Natural killer cell (primary cell): ENCODE data around the gene C12orf43. TPM values are rescaled to one million over a fixed set of nuclear protein-coding genes. Genes with fewer than 3 reads are reported as not detected.
"Not testable (repeated sequence)": the region's sequence is repeated elsewhere in the genome, so short reads cannot be mapped to it uniquely, and the experiment has no call there.

Source experiments
- ATAC-seq, 3 donors: fragments of 150-1000 bp in 2 of 3; fragments of 200-7000 bp in 1 of 3; cut with Tn5 transposase; 1 replicate in 1 of 3; 2 replicates in 2 of 3; pipeline ENCODE4 v1.10.0; 2021; ENCODE audit warnings: mild to moderate bottlenecking in 2 of 3, moderate library complexity in 2 of 3
- DNase-seq, 2 donors: peaks; one replicate each; pipeline versions ENCODE4 v3.0.0 to v3.0.0-alpha.2; 2013 to 2021; ENCODE audit warnings: mixed read lengths in 1 of 2
- H3K27ac ChIP-seq: one replicate; pipeline ENCODE4 v1.5.1; 2013; ENCODE audit warnings: mild to moderate bottlenecking, low read length
- H3K27me3 ChIP-seq: one replicate; pipeline ENCODE4 v1.6.1; 2013; ENCODE audit warnings: low read length; ENCODE audit not compliant: control insufficient read depth, insufficient read depth
- H3K36me3 ChIP-seq: one replicate; pipeline ENCODE4 v1.6.1; 2013; ENCODE audit warnings: low read length; ENCODE audit not compliant: control insufficient read depth, insufficient read depth
- H3K4me1 ChIP-seq: one replicate; pipeline ENCODE4 v1.6.1; 2013; ENCODE audit warnings: low read length; ENCODE audit not compliant: control insufficient read depth, insufficient read depth
- H3K4me3 ChIP-seq: one replicate; pipeline ENCODE4 v1.5.1; 2013; ENCODE audit warnings: low read length
- H3K9me3 ChIP-seq: one replicate; pipeline ENCODE4 v1.6.1; 2013; ENCODE audit warnings: low read length; ENCODE audit not compliant: control insufficient read depth, insufficient read depth
- H3K27ac Mint-ChIP-seq, 2 donors: one replicate each; pipeline ENCODE4 v1.8.0; 2022; ENCODE audit warnings: mild to moderate bottlenecking in 2 of 2, mixed read lengths in 2 of 2, moderate library complexity in 1 of 2
- H3K27me3 Mint-ChIP-seq, 2 donors: one replicate each; pipeline ENCODE4 v1.8.0; 2022; ENCODE audit warnings: low read depth in 2 of 2, mixed read lengths in 2 of 2
- H3K36me3 Mint-ChIP-seq: one replicate; pipeline ENCODE4 v1.8.0; 2022; ENCODE audit warnings: mixed read lengths
- H3K4me1 Mint-ChIP-seq, 2 donors: one replicate each; pipeline ENCODE4 v1.8.0; 2022; ENCODE audit warnings: mixed read lengths in 2 of 2
- H3K4me3 Mint-ChIP-seq: one replicate; pipeline ENCODE4 v1.8.0; 2022; ENCODE audit warnings: mild to moderate bottlenecking, moderate library complexity, mixed read lengths
- H3K9me3 Mint-ChIP-seq, 2 donors: one replicate each; pipeline ENCODE4 v1.8.0; 2022; ENCODE audit warnings: mixed read lengths in 2 of 2
- WGBS: methylation state at CpG from one replicate; pipeline ENCODE4 v1.1.7; 2013; ENCODE audit warnings: missing lambda C conversion rate; ENCODE audit not compliant: insufficient coverage; 5-methylcytosine and 5-hydroxymethylcytosine counted together
- intact Hi-C: fragments of 100-400 bp; cut with micrococcal nuclease; formaldehyde crosslinking; loops from one replicate; pipeline ENCODE4 v1.14.2; 2022
- total RNA-seq, 4 donors: library from RNA; stranded (reverse); fragments of 120-200 nt in 1 of 4; gene quantifications; one replicate each; pipeline versions ENCODE4 v1.2.3 to v1.2.4, GENCODE V29; 2013 to 2022
- TF ChIP-seq, protein P1 (sequence below): fragments of 200-600 bp; IDR thresholded peaks from one replicate; pipeline ENCODE4 v1.8.0; 2022; ENCODE audit warnings: antibody characterized with exemption

C12orf43 gene
- total RNA-seq, 3 donors from 2014 or later (not counting 1 experiment from before 2014, with no cell fraction given), result 16.0 to 19.9 (median 18.0) TPM

DNA sequence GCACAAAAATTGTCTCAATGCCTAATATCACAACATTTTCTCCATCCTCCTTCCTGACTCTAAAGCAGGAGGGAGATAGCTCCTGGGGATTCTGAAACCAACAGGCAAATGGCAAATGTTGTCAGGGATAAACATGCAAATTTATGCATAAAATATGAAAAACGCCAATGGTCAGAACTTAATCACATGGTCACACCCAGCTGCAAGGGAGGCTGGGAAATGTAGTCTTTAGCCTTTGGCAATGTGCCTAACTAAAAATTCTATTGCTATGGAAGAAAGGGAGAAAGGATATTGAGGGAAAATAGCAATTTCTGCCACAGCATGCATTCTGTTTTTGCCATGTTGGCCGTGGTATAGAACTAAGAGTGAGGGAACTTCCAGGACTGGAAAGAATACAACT lies 34.4 kb upstream of the C12orf43 start:
- H3K27ac Mint-ChIP-seq, result no peak overlapping the region
- Histone ChIP-seq H3K27me3 (no peaks in the 10 kb centered on the region), H3K9me3 (no peaks in the 10 kb centered on the region), H3K4me1 (no peaks in the 10 kb centered on the region), H3K27ac (no peak overlapping the region), H3K4me3 (no peak overlapping the region), H3K36me3 (no peaks in the 10 kb centered on the region)
- no peak for DNase-seq
- WGBS, result 67% methylated on average over 1 of the region's 2 CpGs
- H3K9me3 Mint-ChIP-seq, result no peaks in the 10 kb centered on the region
- TF ChIP-seq, protein P1, sequence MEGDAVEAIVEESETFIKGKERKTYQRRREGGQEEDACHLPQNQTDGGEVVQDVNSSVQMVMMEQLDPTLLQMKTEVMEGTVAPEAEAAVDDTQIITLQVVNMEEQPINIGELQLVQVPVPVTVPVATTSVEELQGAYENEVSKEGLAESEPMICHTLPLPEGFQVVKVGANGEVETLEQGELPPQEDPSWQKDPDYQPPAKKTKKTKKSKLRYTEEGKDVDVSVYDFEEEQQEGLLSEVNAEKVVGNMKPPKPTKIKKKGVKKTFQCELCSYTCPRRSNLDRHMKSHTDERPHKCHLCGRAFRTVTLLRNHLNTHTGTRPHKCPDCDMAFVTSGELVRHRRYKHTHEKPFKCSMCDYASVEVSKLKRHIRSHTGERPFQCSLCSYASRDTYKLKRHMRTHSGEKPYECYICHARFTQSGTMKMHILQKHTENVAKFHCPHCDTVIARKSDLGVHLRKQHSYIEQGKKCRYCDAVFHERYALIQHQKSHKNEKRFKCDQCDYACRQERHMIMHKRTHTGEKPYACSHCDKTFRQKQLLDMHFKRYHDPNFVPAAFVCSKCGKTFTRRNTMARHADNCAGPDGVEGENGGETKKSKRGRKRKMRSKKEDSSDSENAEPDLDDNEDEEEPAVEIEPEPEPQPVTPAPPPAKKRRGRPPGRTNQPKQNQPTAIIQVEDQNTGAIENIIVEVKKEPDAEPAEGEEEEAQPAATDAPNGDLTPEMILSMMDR, result no peak
- no peak overlapping the region for H3K4me3 Mint-ChIP-seq
- H3K4me1 Mint-ChIP-seq, result no peaks in the 10 kb centered on the region
- no peak for ATAC-seq
- no peaks in the 10 kb centered on the region for H3K36me3 Mint-ChIP-seq
- H3K27me3 Mint-ChIP-seq, result peaks cover 0 to 4% of the 10 kb centered on the region in 2 donors
- intact Hi-C loops, result no loop called here

DNA sequence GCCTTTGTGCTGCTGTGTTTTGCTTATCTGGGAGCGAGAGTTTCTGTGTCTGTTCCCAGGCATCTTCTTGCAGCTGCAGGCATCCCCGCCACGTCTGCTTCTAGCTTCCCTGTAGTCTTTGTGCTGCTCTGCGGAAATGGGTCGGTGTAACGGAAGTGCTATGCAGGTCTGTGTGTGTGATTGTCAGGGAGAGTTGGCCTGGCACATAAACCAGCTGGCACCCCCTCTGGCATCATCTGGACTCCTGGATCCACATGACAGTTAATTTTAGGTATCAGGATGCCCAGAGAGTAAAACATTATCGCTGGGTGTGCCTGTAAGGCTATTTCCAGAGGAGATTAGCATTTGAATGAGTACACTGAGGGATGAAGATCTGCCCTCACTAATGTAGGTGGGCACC lies 32.2 kb upstream of the C12orf43 start:
- no peaks in the 10 kb centered on the region for H3K36me3 ChIP-seq
- Mint-ChIP-seq H3K9me3 (no peaks in the 10 kb centered on the region), H3K4me1 (no peaks in the 10 kb centered on the region), H3K27me3 (peaks cover 1 to 6% of the 10 kb centered on the region in 2 donors), H3K4me3 (peak overlapping the region; percentile 1), H3K27ac (no peak overlapping the region), H3K36me3 (no peaks in the 10 kb centered on the region)
- H3K27me3 ChIP-seq, result no peaks in the 10 kb centered on the region
- intact Hi-C loops, result no loop called here
- ATAC-seq (no peak), DNase-seq (peak in 1 of 2 donors; percentile 27)
- H3K4me3 ChIP-seq, result no peak overlapping the region
- no peaks in the 10 kb centered on the region for H3K9me3 ChIP-seq
- no peak overlapping the region for H3K27ac ChIP-seq
- H3K4me1 ChIP-seq, result no peaks in the 10 kb centered on the region
- WGBS, result 88% methylated on average over 7 of the region's 7 CpGs
- TF ChIP-seq, protein P1, result no peak

DNA sequence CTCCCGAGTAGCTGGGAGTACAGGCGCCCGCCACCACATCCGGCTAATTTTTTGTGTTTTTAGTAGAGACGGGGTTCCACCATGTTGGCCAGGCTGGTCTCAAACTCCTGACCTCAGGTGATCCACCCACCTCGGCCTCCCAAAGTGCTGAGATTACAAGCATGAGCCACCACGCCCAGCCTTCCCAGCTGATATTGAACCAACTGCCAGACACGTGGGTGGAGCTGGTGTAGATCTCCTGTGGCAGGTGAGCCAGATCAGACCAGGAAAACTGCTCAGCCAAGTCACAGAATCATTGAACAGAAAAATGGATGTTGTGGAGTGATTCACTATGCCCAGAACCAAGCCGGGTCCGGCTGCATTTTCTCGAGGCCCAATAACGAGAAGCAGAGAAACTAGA lies 31.1 kb upstream of the C12orf43 start:
- H3K36me3 ChIP-seq, H3K27ac Mint-ChIP-seq, DNase-seq, H3K4me1 Mint-ChIP-seq, H3K9me3 Mint-ChIP-seq, H3K9me3 ChIP-seq, H3K4me3 Mint-ChIP-seq, intact Hi-C loops, H3K27ac ChIP-seq, ATAC-seq, H3K36me3 Mint-ChIP-seq, H3K4me3 ChIP-seq, H3K4me1 ChIP-seq, H3K27me3 ChIP-seq: not testable (repeated sequence)
- WGBS, result 80% methylated on average over 9 of the region's 12 CpGs
- H3K27me3 Mint-ChIP-seq, result peaks cover 12 to 13% of the 10 kb centered on the region in 2 donors

DNA sequence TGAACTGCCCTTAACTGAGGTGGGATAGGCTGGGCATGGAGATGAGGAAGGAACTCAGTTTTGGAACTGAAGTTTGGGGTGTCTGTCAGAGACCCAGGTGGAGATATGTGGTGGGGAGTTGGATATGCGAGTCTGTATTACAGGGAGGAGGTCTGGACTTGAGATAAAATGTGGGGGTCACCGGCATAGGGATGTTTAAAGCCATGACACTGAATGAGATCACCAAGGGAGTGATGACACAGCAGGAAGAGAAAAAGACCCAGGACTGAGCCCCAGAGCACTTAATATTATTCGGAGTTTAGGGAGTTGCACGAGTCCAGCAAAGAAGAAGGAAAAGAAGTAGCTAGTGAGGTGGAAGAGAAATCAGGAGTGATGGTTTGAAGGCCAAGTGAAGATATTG lies 26.8 kb upstream of the C12orf43 start:
- H3K4me3 Mint-ChIP-seq, result no peak overlapping the region

More for the DNA sequence above, 26.8 kb upstream of the C12orf43 start:
- Mint-ChIP-seq H3K9me3 (no peaks in the 10 kb centered on the region), H3K36me3 (no peaks in the 10 kb centered on the region), H3K27ac (peak overlapping the region in 1 of 2 donors; percentile 15), H3K4me1 (peaks cover 14 to 19% of the 10 kb centered on the region in 2 donors), H3K27me3 (peaks cover 11 to 18% of the 10 kb centered on the region in 2 donors)
- no peaks in the 10 kb centered on the region for H3K27me3 ChIP-seq
- H3K4me3 ChIP-seq, result no peak overlapping the region
- intact Hi-C loops, result no loop called here
- H3K9me3 ChIP-seq, result no peaks in the 10 kb centered on the region
- no peak overlapping the region for H3K27ac ChIP-seq
- H3K36me3 ChIP-seq, result no peaks in the 10 kb centered on the region
- ATAC-seq (no peak), DNase-seq (no peak)
- H3K4me1 ChIP-seq, result peaks cover 16% of the 10 kb centered on the region
- TF ChIP-seq, protein P1, result no peak
- 90% methylated on average over 4 of the region's 4 CpGs for WGBS
